ENCODE measurements around the gene PHKB. TPM values are rescaled to one million over a fixed set of nuclear protein-coding genes. Genes with fewer than 3 reads are reported as not detected.

Gene PHKB
- total RNA-seq, 1 donor from 2014 or later = 47.8 TPM

GRCh38 chr16:47561286-47561685, 100.2 kb downstream of the PHKB start:
- Histone ChIP-seq H3K4me3 (ENCODE audit: low read depth, low read length) (no peak overlapping the region), H3K36me3 (ENCODE audit: control insufficient read depth, insufficient read depth, low read length) (no peaks in the 10 kb centered on the region), H3K27me3 (ENCODE audit: control insufficient read depth, insufficient read depth, low read length) (no peaks in the 10 kb centered on the region)
- no peak for DNase-seq (ENCODE audit: low read depth)
- no peak for TF ChIP-seq CTCF (IDR thresholded peaks at IDR 0.05; ENCODE audit: insufficient read depth, low read length, poor library complexity, severe bottlenecking)

GRCh38 chr16:47562366-47562765, 101.2 kb downstream of the PHKB start:
- TF ChIP-seq CTCF (IDR thresholded peaks at IDR 0.05; ENCODE audit: insufficient read depth, low read length, poor library complexity, severe bottlenecking) = no peak
- no peak for DNase-seq (ENCODE audit: low read depth)
- no peaks in the 10 kb centered on the region for H3K27me3 ChIP-seq (ENCODE audit: control insufficient read depth, insufficient read depth, low read length)
- no peak overlapping the region for H3K4me3 ChIP-seq (ENCODE audit: low read depth, low read length)
- H3K36me3 ChIP-seq (ENCODE audit: control insufficient read depth, insufficient read depth, low read length) = no peaks in the 10 kb centered on the region

- no peak for DNase-seq (ENCODE audit: low read depth)
- H3K36me3 ChIP-seq (ENCODE audit: control insufficient read depth, insufficient read depth, low read length) = no peaks in the 10 kb centered on the region
- H3K4me3 ChIP-seq (ENCODE audit: low read depth, low read length) = no peak overlapping the region
- H3K27me3 ChIP-seq (ENCODE audit: control insufficient read depth, insufficient read depth, low read length) = no peaks in the 10 kb centered on the region
- no peak for TF ChIP-seq CTCF (IDR thresholded peaks at IDR 0.05; ENCODE audit: insufficient read depth, low read length, poor library complexity, severe bottlenecking)
Measured at GRCh38 chr16:47565454-47565853, 104.3 kb downstream of the PHKB start.

- Histone ChIP-seq H3K27me3 (ENCODE audit: control insufficient read depth, insufficient read depth, low read length) (no peaks in the 10 kb centered on the region), H3K4me3 (ENCODE audit: low read depth, low read length) (no peak overlapping the region), H3K36me3 (ENCODE audit: control insufficient read depth, insufficient read depth, low read length) (no peaks in the 10 kb centered on the region)
- TF ChIP-seq CTCF (IDR thresholded peaks at IDR 0.05; ENCODE audit: insufficient read depth, low read length, poor library complexity, severe bottlenecking) = no peak
- no peak for DNase-seq (ENCODE audit: low read depth)
Measured at GRCh38 chr16:47567321-47567720, 106.2 kb downstream of the PHKB start.

GRCh38 chr16:47568351-47568750, 107.2 kb downstream of the PHKB start:
- Histone ChIP-seq H3K36me3 (ENCODE audit: control insufficient read depth, insufficient read depth, low read length) (no peaks in the 10 kb centered on the region), H3K4me3 (ENCODE audit: low read depth, low read length) (no peak overlapping the region), H3K27me3 (ENCODE audit: control insufficient read depth, insufficient read depth, low read length) (no peaks in the 10 kb centered on the region)
- DNase-seq (ENCODE audit: low read depth) = no peak
- TF ChIP-seq CTCF (IDR thresholded peaks at IDR 0.05; ENCODE audit: insufficient read depth, low read length, poor library complexity, severe bottlenecking) = no peak

GRCh38 chr16:47571049-47571448, 109.9 kb downstream of the PHKB start:
- Histone ChIP-seq H3K36me3 (ENCODE audit: control insufficient read depth, insufficient read depth, low read length) (no peaks in the 10 kb centered on the region), H3K4me3 (ENCODE audit: low read depth, low read length) (no peak overlapping the region), H3K27me3 (ENCODE audit: control insufficient read depth, insufficient read depth, low read length) (no peaks in the 10 kb centered on the region)
- no peak for DNase-seq (ENCODE audit: low read depth)
- no peak for TF ChIP-seq CTCF (IDR thresholded peaks at IDR 0.05; ENCODE audit: insufficient read depth, low read length, poor library complexity, severe bottlenecking)

Data from kidney epithelial cell (primary cell).